Kidney (tissue), 14 donors: ENCODE data around the gene ADAMTS10. TPM values are rescaled to one million over a fixed set of nuclear protein-coding genes. Genes with fewer than 3 reads are reported as not detected.

Source experiments
- DNase-seq, 5 donors: peaks; one replicate each; pipeline ENCODE4 v3.0.0-alpha.2; 2013 to 2020
- FAIRE-seq: peaks from 2 replicates; lab custom pipeline; 2012; peaks lifted over from hg19 to GRCh38; lab: Jason Lieb, UNC
- H3K27ac ChIP-seq, 2 donors: one replicate each; pipeline ENCODE4 v1.7.0; 2013; ENCODE audit warnings: low read depth in 2 of 2, low read length in 2 of 2, inconsistent platforms in 1 of 2
- H3K27me3 ChIP-seq: one replicate; pipeline ENCODE4 v1.7.1; 2013; ENCODE audit warnings: low read length, inconsistent platforms; ENCODE audit not compliant: control insufficient read depth, insufficient read depth
- H3K36me3 ChIP-seq, 3 donors: one replicate each; pipeline versions ENCODE4 v1.7.0 to v1.7.1; 2013; ENCODE audit warnings: low read length in 3 of 3, control low read depth in 1 of 3, inconsistent platforms in 1 of 3; ENCODE audit not compliant: insufficient read depth in 3 of 3, control insufficient read depth in 2 of 3
- H3K4me1 ChIP-seq, 3 donors: one replicate each; pipeline versions ENCODE4 v1.7.0 to v1.7.1; 2013; ENCODE audit warnings: low read length in 3 of 3, inconsistent platforms in 1 of 3, low read depth in 1 of 3; ENCODE audit not compliant: control insufficient read depth in 2 of 3, insufficient read depth in 2 of 3
- H3K4me3 ChIP-seq, 3 donors: one replicate each; pipeline versions ENCODE4 v1.7.0 to v1.8.1; 2013; ENCODE audit warnings: low read length in 3 of 3, control low read depth in 1 of 3, inconsistent platforms in 1 of 3
- H3K9ac ChIP-seq, 3 donors: one replicate each; pipeline versions ENCODE4 v1.7.0 to v1.7.1; 2013; ENCODE audit warnings: low read length in 3 of 3, control low read depth in 1 of 3, inconsistent platforms in 1 of 3
- H3K9me3 ChIP-seq, 3 donors: one replicate each; pipeline versions ENCODE4 v1.7.0 to v1.7.1; 2013; ENCODE audit warnings: low read length in 3 of 3, control low read depth in 1 of 3, inconsistent platforms in 1 of 3; ENCODE audit not compliant: control insufficient read depth in 2 of 3, insufficient read depth in 1 of 3
- intact Hi-C: fragments of 100-400 bp; cut with DNase I; formaldehyde crosslinking; loops from one replicate; pipeline ENCODE4 v1.11.1; 2022
- polyA plus RNA-seq: library from polyadenylated mRNA; stranded (reverse); fragments of 350-450 nt; fragmentation: Illumina TruSeq; extraction: RNeasy Lipid Tissue Mini Kit (QIAGEN cat#74804); gene quantifications from one replicate; pipeline ENCODE4 v1.2.3, GENCODE V29; 2014; ENCODE audit warnings: low read depth, low replicate concordance; ENCODE audit not compliant: insufficient read depth
- total RNA-seq: library from RNA; stranded (reverse); fragmentation: NEBNext Ultra II Directional; extraction: Animal tissue kit (Norgen Biotek cat#: 25700); gene quantifications from one replicate; pipeline ENCODE4 v1.2.1, GENCODE V29; 2021
- TF ChIP-seq, protein P1 (sequence below): IDR thresholded peaks from 3 replicates; pipeline ENCODE4 v1.5.1; 2012; ENCODE audit warnings: mild to moderate bottlenecking, moderate library complexity, borderline replicate concordance; ENCODE audit not compliant: insufficient read depth; ENCODE audit errors: extremely low read depth
- donor health status: control.
- donor health status: control.
- donor health status: control.
- donor health status: control.
- donor health status: control.
- donor health status: DM: yes; HTN: yes; CAD: no.
- donor health status: Normal renal cell carcinoma (clear cell type).

Gene ADAMTS10
- total and polyA plus RNA-seq, 2 donors from 2014 or later: 8.9 to 48.8 TPM

GRCh38 chr19:8641221-8641907 lies 30.8 kb upstream of the ADAMTS10 start:
- intact Hi-C loops: no loop called here
- TF ChIP-seq, protein P1, sequence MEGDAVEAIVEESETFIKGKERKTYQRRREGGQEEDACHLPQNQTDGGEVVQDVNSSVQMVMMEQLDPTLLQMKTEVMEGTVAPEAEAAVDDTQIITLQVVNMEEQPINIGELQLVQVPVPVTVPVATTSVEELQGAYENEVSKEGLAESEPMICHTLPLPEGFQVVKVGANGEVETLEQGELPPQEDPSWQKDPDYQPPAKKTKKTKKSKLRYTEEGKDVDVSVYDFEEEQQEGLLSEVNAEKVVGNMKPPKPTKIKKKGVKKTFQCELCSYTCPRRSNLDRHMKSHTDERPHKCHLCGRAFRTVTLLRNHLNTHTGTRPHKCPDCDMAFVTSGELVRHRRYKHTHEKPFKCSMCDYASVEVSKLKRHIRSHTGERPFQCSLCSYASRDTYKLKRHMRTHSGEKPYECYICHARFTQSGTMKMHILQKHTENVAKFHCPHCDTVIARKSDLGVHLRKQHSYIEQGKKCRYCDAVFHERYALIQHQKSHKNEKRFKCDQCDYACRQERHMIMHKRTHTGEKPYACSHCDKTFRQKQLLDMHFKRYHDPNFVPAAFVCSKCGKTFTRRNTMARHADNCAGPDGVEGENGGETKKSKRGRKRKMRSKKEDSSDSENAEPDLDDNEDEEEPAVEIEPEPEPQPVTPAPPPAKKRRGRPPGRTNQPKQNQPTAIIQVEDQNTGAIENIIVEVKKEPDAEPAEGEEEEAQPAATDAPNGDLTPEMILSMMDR: no peak
- H3K27me3 ChIP-seq: no peaks in the 10 kb centered on the region
- H3K9me3 ChIP-seq: peaks cover 0 to 5% (median 0%) of the 10 kb centered on the region in 3 donors
- H3K36me3 ChIP-seq: no peaks in the 10 kb centered on the region
- H3K9ac ChIP-seq: no peak overlapping the region
- H3K4me3 ChIP-seq: no peak overlapping the region
- no peak for DNase-seq
- no peaks in the 10 kb centered on the region for H3K4me1 ChIP-seq
- FAIRE-seq: no peak
- H3K27ac ChIP-seq: no peak overlapping the region

DNA sequence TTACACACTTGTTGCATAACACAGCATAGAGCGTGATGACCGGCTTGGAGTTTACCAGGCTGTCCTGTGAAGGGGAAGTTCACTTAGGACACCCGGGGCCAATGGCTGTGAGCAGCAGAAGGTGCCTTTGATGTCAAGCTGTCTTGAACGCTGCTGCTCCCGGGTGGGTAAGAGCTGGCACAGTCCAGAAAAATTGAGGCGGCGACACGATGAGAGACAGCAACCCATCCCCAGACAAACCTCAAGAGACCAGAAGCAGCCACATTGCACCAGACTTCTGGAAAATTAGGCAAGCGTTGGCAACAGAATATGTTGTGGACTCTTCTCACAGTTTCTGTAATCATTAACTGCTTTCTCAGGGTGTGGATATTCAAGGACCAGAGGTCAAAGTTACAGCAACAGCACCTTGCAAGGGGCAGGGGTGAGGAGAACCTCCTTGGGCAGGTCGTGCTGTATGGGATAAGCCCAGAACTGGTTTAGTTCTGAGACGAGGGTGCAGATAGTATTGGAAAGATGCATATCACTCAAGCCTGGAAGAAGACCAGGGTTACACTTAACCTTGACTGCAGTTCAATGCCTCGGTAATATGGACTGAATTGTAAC lies 30.0 kb upstream of the ADAMTS10 start:
- FAIRE-seq: no peak

GRCh38 chr19:8639821-8640401 lies 29.4 kb upstream of the ADAMTS10 start:
- Histone ChIP-seq H3K9ac (no peak overlapping the region), H3K27me3 (no peaks in the 10 kb centered on the region), H3K4me1 (no peaks in the 10 kb centered on the region), H3K36me3 (no peaks in the 10 kb centered on the region), H3K27ac (no peak overlapping the region), H3K4me3 (no peak overlapping the region), H3K9me3 (peaks cover 0 to 5% (median 0%) of the 10 kb centered on the region in 3 donors)
- FAIRE-seq (no peak), DNase-seq (no peak)
- TF ChIP-seq, protein P1: no peak
- intact Hi-C loops: no loop called here

More for the DNA sequence above, 30.0 kb upstream of the ADAMTS10 start:
- Histone ChIP-seq H3K36me3 (no peaks in the 10 kb centered on the region), H3K4me3 (no peak overlapping the region), H3K27me3 (no peaks in the 10 kb centered on the region), H3K9ac (no peak overlapping the region), H3K4me1 (no peaks in the 10 kb centered on the region), H3K9me3 (peaks cover 0 to 5% (median 0%) of the 10 kb centered on the region in 3 donors), H3K27ac (no peak overlapping the region)
- TF ChIP-seq, protein P1: no peak
- intact Hi-C loops: no loop called here
- no peak for DNase-seq
